OCI-LY3 (cell line): ENCODE measurements around the gene PERM1.
"Not testable (repeated sequence)": the region's sequence is repeated elsewhere in the genome, so short reads cannot be mapped to it uniquely, and the experiment has no call there.

Source experiments
- H2AFZ ChIP-seq: fragments of 200-600, 300-600 bp; shearing (Covaris generic); 2 replicates; pipeline ENCODE4 v1.6.0; 2014; ENCODE audit warnings: antibody characterized with exemption, low read depth, low read length
- H3K27ac ChIP-seq: fragments of 200-600, 300-600 bp; sonication (generic); 2 replicates; pipeline ENCODE4 v1.5.1; 2014; ENCODE audit warnings: mild to moderate bottlenecking, low read length, moderate library complexity, mixed read lengths
- H3K27me3 ChIP-seq: fragments of 200-600, 300-600 bp; sonication (generic); 2 replicates; pipeline ENCODE4 v1.6.1; 2014; ENCODE audit warnings: low read depth, low read length, mixed read lengths
- H3K36me3 ChIP-seq: fragments of 200-600, 300-600 bp; sonication (generic); replicated peaks from 2 replicates; pipeline ENCODE3; 2014; ENCODE audit warnings: low read depth, low read length, mixed read lengths
- H3K4me1 ChIP-seq: fragments of 300-600, 200-600 bp; sonication (generic); 2 replicates; pipeline ENCODE4 v1.6.1; 2014; ENCODE audit warnings: low read length, mixed read lengths
- H3K4me2 ChIP-seq: fragments of 200-600, 300-600 bp; sonication (generic); 2 replicates; pipeline ENCODE4 v1.6.1; 2014; ENCODE audit warnings: low read length, mixed read lengths
- H3K4me3 ChIP-seq: fragments of 300-600, 200-600 bp; sonication (generic); 2 replicates; pipeline ENCODE4 v1.5.1; 2014; ENCODE audit warnings: antibody characterized with exemption, mild to moderate bottlenecking, low read length, moderate library complexity
- H3K79me2 ChIP-seq: fragments of 300-600, 200-600 bp; shearing (Covaris generic); 2 replicates; pipeline ENCODE4 v1.6.1; 2014; ENCODE audit warnings: mild to moderate bottlenecking, low read length, mixed read lengths
- H3K9ac ChIP-seq: fragments of 300-600, 200-600 bp; shearing (Covaris generic); 2 replicates; pipeline ENCODE4 v1.6.0; 2014; ENCODE audit warnings: mild to moderate bottlenecking, low read length, moderate library complexity
- H3K9me3 ChIP-seq: fragments of 200-600, 300-600 bp; shearing (Covaris generic); 2 replicates; pipeline ENCODE4 v1.6.1; 2014; ENCODE audit warnings: low read length, mixed read lengths; ENCODE audit not compliant: insufficient read depth
- H4K20me1 ChIP-seq: fragments of 200-600, 300-600 bp; sonication (generic); 2 replicates; pipeline ENCODE4 v1.6.1; 2016; ENCODE audit warnings: low read length, mixed read lengths; ENCODE audit not compliant: insufficient read depth
- CTCF ChIP-seq: fragments of 200-600, 300-600 bp; sonication (generic); IDR thresholded peaks from 2 replicates; pipeline ENCODE4 v1.5.1; 2014; ENCODE audit warnings: antibody characterized with exemption, low read length, low read depth
- EZH2phosphoT487 ChIP-seq: fragments of 200-600 bp; shearing (Covaris generic); IDR thresholded peaks from 2 replicates; pipeline ENCODE4 v1.6.1; 2018; ENCODE audit warnings: antibody characterized with exemption, mixed run types, low read depth

The PERM1 gene

GRCh38 chr1:978835-979743 lies 2.8 kb downstream of the PERM1 start:
- Histone ChIP-seq H3K4me1 (no peaks in the 10 kb centered on the region), H3K27me3 (peaks cover 4% of the 10 kb centered on the region; the same call in 1 of the 2 replicates), H3K27ac (no peak overlapping the region)

DNA sequence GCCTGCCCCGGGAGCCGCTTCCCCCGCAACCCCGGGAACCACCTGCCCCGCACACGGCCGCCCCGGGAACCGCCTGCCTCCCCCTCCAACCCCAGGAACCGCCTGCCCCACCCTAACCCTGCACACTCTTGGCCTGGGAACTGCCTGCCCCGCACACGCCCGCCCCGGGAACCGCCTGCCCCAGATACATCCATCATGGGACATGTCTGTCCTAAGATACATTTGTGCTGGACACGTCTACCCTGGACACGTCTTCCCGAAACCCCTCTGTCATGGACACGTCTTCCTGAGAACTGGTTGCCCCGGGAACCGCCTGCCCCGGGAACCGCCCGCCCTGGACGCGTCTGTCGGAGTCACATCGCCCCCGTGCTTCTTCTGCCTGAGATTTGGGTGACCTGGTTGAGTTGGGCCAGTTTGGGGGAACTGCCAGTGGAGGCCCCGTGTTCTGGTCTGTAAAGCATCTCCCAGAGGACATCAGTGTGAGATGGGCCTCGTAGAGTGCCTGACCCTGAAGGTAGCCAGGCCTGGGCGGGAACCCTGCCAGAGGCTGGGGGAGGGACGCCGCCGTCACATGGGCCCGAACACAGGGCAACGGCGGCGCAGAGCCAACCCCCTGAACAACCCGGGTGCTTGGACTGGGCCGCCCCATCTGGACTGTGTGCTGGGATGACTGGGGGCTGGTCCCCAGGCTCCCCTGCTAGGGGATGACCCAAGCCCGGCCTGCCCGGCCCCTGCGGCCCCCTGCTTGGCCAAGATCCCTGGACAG lies 3.6 kb downstream of the PERM1 start:
- Histone ChIP-seq H3K27me3 (peaks cover 4% of the 10 kb centered on the region; the same call in 1 of the 2 replicates), H3K36me3 (no peaks in the 10 kb centered on the region), H3K79me2 (no peaks in the 10 kb centered on the region), H3K9me3 (no peaks in the 10 kb centered on the region), H3K4me2 (no peak overlapping the region), H4K20me1 (no peaks in the 10 kb centered on the region), H3K27ac (no peak overlapping the region), H2AFZ (no peak overlapping the region), H3K9ac (no peak overlapping the region), H3K4me3 (no peak overlapping the region), H3K4me1 (no peaks in the 10 kb centered on the region)
- TF ChIP-seq EZH2phosphoT487 (no peak), CTCF (no peak)

More at GRCh38 chr1:978835-979743, 2.8 kb downstream of the PERM1 start:
- Histone ChIP-seq H3K4me3 (no peak overlapping the region), H3K9me3 (no peaks in the 10 kb centered on the region), H3K36me3 (no peaks in the 10 kb centered on the region), H2AFZ (no peak overlapping the region), H4K20me1 (no peaks in the 10 kb centered on the region), H3K9ac (no peak overlapping the region), H3K4me2 (no peak overlapping the region), H3K79me2 (no peaks in the 10 kb centered on the region)
- TF ChIP-seq CTCF: no peak
- TF ChIP-seq EZH2phosphoT487: no peak

DNA sequence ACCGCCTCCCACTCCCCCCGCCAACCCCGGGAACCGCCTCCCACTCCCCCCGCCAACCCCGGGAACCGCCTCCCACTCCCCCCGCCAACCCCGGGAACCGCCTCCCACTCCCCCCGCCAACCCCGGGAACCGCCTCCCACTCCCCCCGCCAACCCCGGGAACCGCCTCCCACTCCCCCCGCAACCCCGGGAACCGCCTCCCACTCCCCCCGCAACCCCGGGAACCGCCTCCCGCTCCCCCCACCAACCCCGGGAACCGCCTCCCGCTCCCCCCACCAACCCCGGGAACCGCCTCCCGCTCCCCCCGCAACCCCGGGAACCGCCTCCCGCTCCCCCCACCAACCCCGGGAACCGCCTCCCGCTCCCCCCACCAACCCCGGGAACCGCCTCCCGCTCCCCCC lies 5.1 kb downstream of the PERM1 start:
- not testable (repeated sequence) for H3K4me2 ChIP-seq, H3K4me1 ChIP-seq, H2AFZ ChIP-seq

DNA sequence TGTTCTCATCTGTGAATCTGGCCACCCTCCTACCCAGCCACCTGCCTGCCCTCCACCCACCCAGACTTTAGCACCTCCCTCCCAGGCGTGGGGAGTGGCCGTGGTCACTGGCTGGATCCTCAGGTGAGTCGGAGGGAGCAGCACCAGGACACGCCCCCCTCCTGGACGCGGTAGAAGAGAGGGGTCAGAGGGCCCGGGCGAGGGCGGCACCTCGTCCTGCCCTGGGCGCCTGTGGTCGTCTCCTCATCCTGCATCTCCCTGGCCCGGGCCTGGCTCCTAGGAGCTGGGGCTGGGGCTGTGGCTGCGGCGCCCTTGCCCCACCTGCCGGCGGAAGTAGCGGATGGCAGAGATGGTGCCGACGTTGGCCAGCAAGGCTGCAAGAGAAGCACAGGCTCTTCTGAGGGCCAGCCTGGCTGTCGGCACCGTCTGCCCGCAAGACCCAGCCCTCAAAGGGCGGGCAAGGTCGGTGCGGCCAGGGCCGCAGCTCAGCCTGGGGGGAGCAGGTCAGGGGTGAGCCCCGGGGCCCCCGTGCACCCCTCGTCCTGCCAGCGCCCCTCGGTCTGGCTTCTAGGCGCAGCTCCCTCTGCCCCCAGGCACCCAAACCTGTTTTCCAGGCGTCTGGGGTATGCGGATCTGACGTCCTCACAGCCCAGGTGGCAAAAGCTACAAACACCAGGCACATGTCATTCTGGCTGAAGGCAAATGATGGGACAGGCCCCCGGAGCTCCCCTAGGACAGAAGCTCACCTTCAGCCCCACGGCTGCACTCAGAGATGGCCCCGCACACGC lies 5.8 kb downstream of the PERM1 start:
- Histone ChIP-seq H2AFZ (peak overlapping the region; percentile 80), H3K4me3 (peak overlapping the region; percentile 76), H3K79me2 (no peaks in the 10 kb centered on the region), H3K27ac (no peak overlapping the region), H3K27me3 (peaks cover 4% of the 10 kb centered on the region; the same call in 1 of the 2 replicates), H4K20me1 (no peaks in the 10 kb centered on the region), H3K4me2 (peak overlapping the region; percentile 92), H3K4me1 (no peaks in the 10 kb centered on the region), H3K9me3 (no peaks in the 10 kb centered on the region), H3K36me3 (no peaks in the 10 kb centered on the region), H3K9ac (peak overlapping the region; percentile 25; the same call in 1 of the 2 replicates)
- TF ChIP-seq EZH2phosphoT487 (no peak), CTCF (peak; percentile 47)

More for the DNA sequence above, 5.1 kb downstream of the PERM1 start:
- H3K79me2 ChIP-seq, H3K4me3 ChIP-seq, H3K9ac ChIP-seq, H3K27ac ChIP-seq, H3K36me3 ChIP-seq, H3K27me3 ChIP-seq, H3K9me3 ChIP-seq, H4K20me1 ChIP-seq: not testable (repeated sequence)
